Activated CD8-positive, alpha-beta memory T cell treated with anti-CD3 and anti-CD28 coated beads, Interleukin-2, amount 50 U/mL, for 1 hour (primary cell): ENCODE measurements around the gene CTSF.
"Not testable (repeated sequence)": the region's sequence is repeated elsewhere in the genome, so short reads cannot be mapped to it uniquely, and the experiment has no call there.

Experiments
- DNase-seq: peaks from one replicate; pipeline ENCODE4 v3.0.0-alpha.2; 2020; ENCODE audit errors: extremely low read depth

The CTSF gene

DNA sequence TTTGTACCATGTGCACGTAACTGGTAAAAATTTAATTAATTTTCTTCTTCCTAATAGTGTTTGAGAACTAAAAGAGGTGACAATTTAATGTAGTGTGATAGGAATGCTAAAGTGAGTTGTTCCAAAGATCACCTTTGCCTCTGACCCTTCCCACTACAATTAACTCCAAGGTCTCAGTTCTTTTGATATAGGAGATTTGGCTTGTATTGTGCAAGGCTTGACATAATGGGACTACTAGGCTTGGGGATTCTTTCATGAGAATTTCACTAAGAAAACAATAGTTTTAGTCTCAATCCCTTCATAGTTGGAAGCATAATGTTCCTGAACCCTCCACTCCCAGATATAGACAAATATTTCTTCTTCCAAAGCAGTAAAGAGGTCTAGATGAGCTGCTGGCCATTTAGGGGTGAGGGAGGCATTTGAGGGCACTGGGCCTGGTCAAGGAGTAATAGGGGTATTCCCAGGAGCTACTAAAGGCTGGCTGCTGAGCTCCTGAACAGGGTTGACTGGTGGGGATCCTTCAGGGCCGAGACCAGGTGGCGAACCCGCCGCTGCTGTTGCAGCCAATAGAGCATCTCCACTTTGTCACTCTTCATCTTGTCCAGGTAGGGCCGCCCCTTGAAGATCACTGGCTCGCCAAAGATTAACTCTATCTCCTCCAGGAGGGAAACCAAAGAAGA is 21.7 kb upstream of the CTSF start:
- DNase-seq = no peak

- not testable (repeated sequence) for DNase-seq
These were observed 20.9 kb upstream of the CTSF start for GRCh38 chr11:66589315-66589714.

GRCh38 chr11:66586136-66586535 is 17.7 kb upstream of the CTSF start:
- no peak for DNase-seq

GRCh38 chr11:66585447-66585846 is 17.0 kb upstream of the CTSF start:
- DNase-seq = not testable (repeated sequence)

GRCh38 chr11:66582565-66583147 is 14.2 kb upstream of the CTSF start:
- not testable (repeated sequence) for DNase-seq

- DNase-seq = no peak
These were observed 12.9 kb upstream of the CTSF start for GRCh38 chr11:66581261-66581660.

- no peak for DNase-seq
These were observed 12.4 kb upstream of the CTSF start for GRCh38 chr11:66580803-66581202.

DNA sequence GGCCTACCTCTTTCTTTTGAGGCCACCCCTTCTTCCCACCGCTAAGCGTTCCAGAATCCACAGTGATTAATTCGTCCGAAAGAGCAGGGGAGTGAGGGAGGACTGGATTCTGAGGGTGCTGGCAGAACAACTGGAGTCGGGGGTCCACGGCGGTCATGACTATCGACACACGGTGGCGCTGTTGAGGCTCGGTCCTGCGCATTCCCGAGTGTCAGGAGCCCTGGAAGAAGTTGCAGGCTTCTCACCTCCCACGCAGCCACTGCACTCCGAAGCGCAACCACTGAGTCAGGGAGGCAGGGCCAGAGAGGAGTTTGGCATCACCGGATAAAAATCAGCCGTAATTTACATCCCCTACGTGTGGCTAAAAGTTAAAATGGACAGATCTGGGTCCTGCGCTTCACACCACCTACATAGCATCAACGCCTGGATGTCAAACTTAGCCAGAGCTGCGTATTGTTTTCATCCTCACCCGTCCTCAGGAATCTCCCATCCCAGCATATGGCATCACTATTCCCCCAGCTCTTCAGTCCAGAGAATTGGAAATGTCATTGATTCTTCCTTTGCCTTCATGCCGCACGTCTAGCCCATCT is 10.7 kb upstream of the CTSF start:
- DNase-seq = peak; percentile 55

- no peak for DNase-seq
These were observed 2.4 kb upstream of the CTSF start for GRCh38 chr11:66570850-66571180.

GRCh38 chr11:66570079-66570849 is 1.9 kb upstream of the CTSF start:
- DNase-seq = no peak

DNA sequence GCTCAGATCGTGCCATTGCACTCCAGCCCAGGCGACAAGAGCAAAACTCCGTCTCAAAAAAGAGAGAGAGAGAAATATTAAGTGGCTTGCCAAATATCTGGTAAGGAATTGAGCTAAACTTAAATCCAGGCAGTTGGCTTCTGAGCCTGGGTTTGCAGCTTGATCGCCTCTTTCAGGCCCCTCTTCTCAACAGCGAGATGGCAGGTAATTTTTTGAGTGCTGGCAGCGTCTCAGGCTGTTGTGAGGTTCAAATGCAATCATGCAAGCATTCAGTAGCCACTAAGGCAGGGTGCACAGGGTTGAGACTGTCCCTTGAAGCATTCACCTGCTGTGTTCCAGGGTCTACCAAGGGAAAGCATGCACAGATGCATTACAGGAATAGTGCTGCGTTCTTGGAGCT is 670 bp upstream of the CTSF start:
- DNase-seq = no peak

- DNase-seq = no peak
These were observed 651 bp downstream of the CTSF start for GRCh38 chr11:66567787-66568123.

GRCh38 chr11:66566221-66566620 is 2.2 kb downstream of the CTSF start:
- no peak for DNase-seq

GRCh38 chr11:66564984-66565383 is 3.4 kb downstream of the CTSF start:
- no peak for DNase-seq

- no peak for DNase-seq
These were observed 3.9 kb downstream of the CTSF start for GRCh38 chr11:66564538-66564937.

DNA sequence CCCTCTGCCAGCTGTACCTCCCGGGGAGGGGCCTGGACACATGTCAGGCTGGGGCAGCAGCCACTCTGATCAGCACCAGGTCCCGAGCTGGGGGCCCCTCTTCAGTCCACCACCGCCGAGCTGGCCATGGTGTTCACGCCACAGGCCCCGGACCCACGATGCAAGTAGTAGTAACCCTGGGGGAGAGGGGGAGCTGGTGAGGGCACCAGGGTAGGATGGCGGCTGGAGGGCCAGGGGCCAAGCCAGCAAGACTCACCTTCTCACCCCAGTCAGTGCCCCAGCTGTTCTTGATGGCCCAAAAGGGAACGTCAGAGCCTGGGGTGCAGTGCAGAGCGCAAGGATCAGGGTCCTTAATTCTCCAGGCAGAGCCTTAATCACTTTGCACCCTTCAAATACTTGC is 4.6 kb downstream of the CTSF start:
- no peak for DNase-seq

GRCh38 chr11:66562907-66563583 is 5.4 kb downstream of the CTSF start:
- DNase-seq = no peak

DNA sequence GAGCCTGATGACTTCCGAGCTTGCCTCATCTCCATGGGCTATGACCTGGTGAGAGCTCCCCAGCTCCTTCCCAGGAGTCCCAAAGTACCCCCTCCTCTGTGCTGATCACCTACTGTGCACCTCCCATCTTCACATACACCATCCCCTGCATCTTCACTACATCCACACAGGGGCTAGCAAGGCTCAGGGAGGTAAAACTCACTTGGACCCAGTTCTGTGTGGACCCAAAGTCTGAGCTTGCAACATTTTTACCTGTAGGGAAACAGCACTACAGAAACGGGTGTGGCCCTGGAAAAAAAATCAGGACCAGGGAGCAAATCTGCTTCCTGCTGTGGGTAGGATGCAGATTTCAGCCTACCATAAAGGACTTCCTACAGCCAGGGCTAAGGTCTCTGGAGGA is 6.1 kb downstream of the CTSF start:
- no peak for DNase-seq

- no peak for DNase-seq
These were observed 6.5 kb downstream of the CTSF start for GRCh38 chr11:66561975-66562248.

GRCh38 chr11:66561178-66561974 is 7.0 kb downstream of the CTSF start:
- DNase-seq = no peak

- no peak for DNase-seq
These were observed 8.3 kb downstream of the CTSF start for GRCh38 chr11:66559866-66560676.
